DOHH2 (cell line): Measurements from ENCODE around the gene KRT80.
A peak's percentile ranks its signal among the peaks of the same experiment; 100 is the strongest.

Experiments
- H3F3A ChIP-seq: fragments of 200-600 bp; sonication (generic), shearing (Covaris generic); 2 replicates; pipeline ENCODE4 v1.6.0; 2016; ENCODE audit warnings: antibody characterized with exemption, mild to moderate bottlenecking; ENCODE audit not compliant: control insufficient read depth, insufficient read depth
- H3K27ac ChIP-seq: fragments of 200-600 bp; sonication (generic); 2 replicates; pipeline ENCODE4 v1.5.1; 2014; ENCODE audit warnings: low read depth, mild to moderate bottlenecking, low read length, moderate library complexity
- H3K27me3 ChIP-seq: fragments of 200-600 bp; sonication (generic); 2 replicates; pipeline ENCODE4 v1.6.1; 2014; ENCODE audit warnings: mild to moderate bottlenecking, low read length, mixed read lengths; ENCODE audit not compliant: control insufficient read depth
- H3K36me3 ChIP-seq: fragments of 200-600 bp; sonication (generic); 2 replicates; pipeline ENCODE4 v1.6.1; 2014; ENCODE audit warnings: mild to moderate bottlenecking, low read length, moderate library complexity, mixed read lengths; ENCODE audit not compliant: control insufficient read depth
- H3K4me1 ChIP-seq: fragments of 200-600 bp; sonication (generic); 2 replicates; pipeline ENCODE4 v1.6.1; 2014; ENCODE audit warnings: mild to moderate bottlenecking, low read length, mixed read lengths; ENCODE audit not compliant: control insufficient read depth
- H3K4me2 ChIP-seq: fragments of 200-600 bp; sonication (generic); 2 replicates; pipeline ENCODE4 v1.6.0; 2014; ENCODE audit warnings: mild to moderate bottlenecking, low read length, moderate library complexity
- H3K4me3 ChIP-seq: fragments of 200-600 bp; sonication (generic); 2 replicates; pipeline ENCODE4 v1.5.1; 2014; ENCODE audit warnings: mild to moderate bottlenecking, low read length, mixed read lengths
- H3K79me2 ChIP-seq: fragments of 200-600 bp; sonication (generic); 2 replicates; pipeline ENCODE4 v1.6.1; 2014; ENCODE audit warnings: mild to moderate bottlenecking, low read length, mixed read lengths; ENCODE audit not compliant: control insufficient read depth
- H3K9me2 ChIP-seq: fragments of 200-600 bp; sonication (generic); replicated peaks from 2 replicates; pipeline ENCODE4 v1.6.1; 2014; ENCODE audit warnings: mild to moderate bottlenecking, low read length, mixed read lengths; ENCODE audit not compliant: control insufficient read depth
- H3K9me3 ChIP-seq: fragments of 200-600 bp; sonication (generic); 2 replicates; pipeline ENCODE4 v1.6.1; 2014; ENCODE audit warnings: antibody characterized with exemption, low read length, mixed read lengths; ENCODE audit not compliant: control insufficient read depth, insufficient read depth
- H4K20me1 ChIP-seq: fragments of 200-600 bp; sonication (generic); 2 replicates; pipeline ENCODE4 v1.6.0; 2014; ENCODE audit warnings: low read depth, mild to moderate bottlenecking, antibody characterized with exemption, low read length, moderate library complexity; ENCODE audit not compliant: control insufficient read depth, insufficient read depth
- CTCF ChIP-seq: fragments of 200-600 bp; sonication (generic); IDR thresholded peaks from one replicate; pipeline ENCODE4 v1.5.1; 2014; ENCODE audit warnings: antibody characterized with exemption, mild to moderate bottlenecking, low read depth, low read length; ENCODE audit not compliant: poor library complexity, severe bottlenecking
- EZH2phosphoT487 ChIP-seq: fragments of 200-600 bp; sonication (generic); IDR thresholded peaks from 2 replicates; pipeline ENCODE4 v1.6.1; 2017; ENCODE audit warnings: borderline replicate concordance, mild to moderate bottlenecking, antibody characterized with exemption, low read length, moderate library complexity, mixed read lengths

The KRT80 gene

DNA sequence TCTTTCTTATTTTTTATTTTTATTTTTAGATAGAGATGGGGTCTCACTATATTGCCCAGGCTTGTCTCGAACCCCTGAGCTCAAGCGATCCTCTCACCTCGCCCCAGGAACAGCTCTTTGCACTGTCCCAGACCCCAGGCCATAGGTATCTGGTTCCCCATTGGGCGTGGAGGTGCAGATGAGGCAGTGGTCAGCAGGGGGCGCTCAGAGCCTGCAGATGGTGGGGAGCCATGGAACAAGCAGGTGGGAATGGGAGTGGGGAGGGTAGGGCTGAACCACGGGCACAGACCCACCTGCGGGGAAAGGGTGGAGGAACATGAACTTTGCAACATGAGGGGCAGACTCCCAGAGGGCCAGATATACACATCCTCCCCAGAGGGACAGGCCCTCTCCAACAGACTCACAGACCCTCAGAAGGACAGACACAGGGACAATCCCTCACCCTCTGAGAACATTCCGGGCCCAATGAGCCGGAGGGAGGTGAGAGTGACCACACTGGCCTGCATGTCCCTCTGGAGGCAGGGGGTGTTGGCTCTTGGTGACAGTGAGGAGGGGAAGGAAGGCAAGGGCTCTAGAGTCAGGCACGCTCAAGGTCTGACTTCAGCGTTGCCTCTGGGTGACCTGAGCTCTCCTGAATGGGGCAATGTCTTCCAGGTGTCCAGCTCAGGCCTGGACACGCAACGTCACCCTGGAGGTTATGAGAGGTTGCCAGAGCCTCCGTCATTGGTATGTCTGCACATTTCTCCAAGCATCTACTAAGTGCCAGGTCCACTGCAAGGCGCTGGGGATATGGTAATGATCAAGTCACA, 34.9 kb downstream of the KRT80 start:
- Histone ChIP-seq H3K4me1 (no peaks in the 10 kb centered on the region), H3K27ac (no peak overlapping the region), H3K79me2 (no peaks in the 10 kb centered on the region), H3K36me3 (no peaks in the 10 kb centered on the region), H3K4me2 (no peak overlapping the region), H3K9me2 (no peaks in the 10 kb centered on the region), H3F3A (no peaks in the 10 kb centered on the region), H4K20me1 (no peaks in the 10 kb centered on the region), H3K27me3 (no peaks in the 10 kb centered on the region), H3K4me3 (no peak overlapping the region), H3K9me3 (no peaks in the 10 kb centered on the region)
- TF ChIP-seq CTCF (peak; percentile 98), EZH2phosphoT487 (no peak)

GRCh38 chr12:52156311-52156710, 35.5 kb downstream of the KRT80 start:
- Histone ChIP-seq H3K4me2 (no peak overlapping the region), H3K4me1 (no peaks in the 10 kb centered on the region), H4K20me1 (no peaks in the 10 kb centered on the region), H3K79me2 (no peaks in the 10 kb centered on the region), H3K27ac (no peak overlapping the region), H3K36me3 (no peaks in the 10 kb centered on the region), H3K9me3 (no peaks in the 10 kb centered on the region), H3K9me2 (no peaks in the 10 kb centered on the region), H3K4me3 (no peak overlapping the region), H3F3A (no peaks in the 10 kb centered on the region), H3K27me3 (no peaks in the 10 kb centered on the region)
- no peak for TF ChIP-seq EZH2phosphoT487
- TF ChIP-seq CTCF, result no peak

DNA sequence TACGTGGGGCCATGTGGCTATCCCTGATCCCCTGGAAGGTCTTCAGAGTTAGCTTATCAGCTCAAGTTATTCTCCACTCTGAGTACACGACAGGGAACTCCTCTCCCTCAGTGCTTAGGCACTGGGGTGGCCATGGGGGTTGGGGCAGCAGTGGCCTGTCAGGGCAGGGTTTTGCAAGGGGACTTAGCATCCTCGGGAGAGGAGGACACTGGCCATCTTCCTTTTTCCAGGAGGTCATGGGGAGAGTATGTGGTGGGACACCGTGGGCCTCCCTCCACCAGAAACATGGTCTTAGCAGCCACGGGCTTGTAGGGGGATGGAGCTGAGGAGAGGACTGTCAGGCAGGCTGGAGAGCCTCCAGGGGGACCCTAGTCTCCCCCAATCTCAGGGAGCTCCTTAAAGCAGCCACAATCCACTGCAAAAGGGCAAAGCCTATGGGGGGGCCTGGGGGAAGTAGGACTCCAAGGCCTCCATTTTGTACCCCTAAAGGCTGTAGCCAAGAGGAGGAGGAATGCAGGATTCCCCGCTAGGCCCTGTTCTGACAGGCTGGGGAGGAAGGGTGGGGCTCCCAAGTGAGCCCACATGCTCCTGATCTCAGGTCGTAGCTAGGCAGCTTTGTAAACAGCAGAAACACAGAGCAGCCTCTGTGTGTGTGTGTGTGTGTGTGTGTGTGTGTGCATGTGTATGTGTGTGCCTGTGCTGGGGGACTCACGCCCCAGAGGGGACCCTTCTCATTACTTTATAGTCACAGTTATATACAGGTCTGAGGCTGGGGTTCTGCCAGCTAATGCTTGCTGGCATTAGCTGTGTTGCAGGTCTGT, 36.6 kb downstream of the KRT80 start:
- H3F3A ChIP-seq, result no peaks in the 10 kb centered on the region
- no peak overlapping the region for H3K27ac ChIP-seq
- H3K4me2 ChIP-seq, result no peak overlapping the region
- TF ChIP-seq CTCF (no peak), EZH2phosphoT487 (no peak)
- H4K20me1 ChIP-seq, result no peaks in the 10 kb centered on the region
- no peaks in the 10 kb centered on the region for H3K9me2 ChIP-seq
- no peaks in the 10 kb centered on the region for H3K79me2 ChIP-seq
- H3K27me3 ChIP-seq, result no peaks in the 10 kb centered on the region
- no peaks in the 10 kb centered on the region for H3K36me3 ChIP-seq
- no peaks in the 10 kb centered on the region for H3K9me3 ChIP-seq
- H3K4me1 ChIP-seq, result no peaks in the 10 kb centered on the region
- no peak overlapping the region for H3K4me3 ChIP-seq
